ENCODE results near the gene TADA2A. TPM values are rescaled to one million over a fixed set of nuclear protein-coding genes. Genes with fewer than 3 reads are reported as not detected.
A peak's percentile ranks its signal among the peaks of the same experiment; 100 is the strongest.

Gene TADA2A
- polyA plus RNA-seq, 1 experiment = 13.6 TPM

DNA sequence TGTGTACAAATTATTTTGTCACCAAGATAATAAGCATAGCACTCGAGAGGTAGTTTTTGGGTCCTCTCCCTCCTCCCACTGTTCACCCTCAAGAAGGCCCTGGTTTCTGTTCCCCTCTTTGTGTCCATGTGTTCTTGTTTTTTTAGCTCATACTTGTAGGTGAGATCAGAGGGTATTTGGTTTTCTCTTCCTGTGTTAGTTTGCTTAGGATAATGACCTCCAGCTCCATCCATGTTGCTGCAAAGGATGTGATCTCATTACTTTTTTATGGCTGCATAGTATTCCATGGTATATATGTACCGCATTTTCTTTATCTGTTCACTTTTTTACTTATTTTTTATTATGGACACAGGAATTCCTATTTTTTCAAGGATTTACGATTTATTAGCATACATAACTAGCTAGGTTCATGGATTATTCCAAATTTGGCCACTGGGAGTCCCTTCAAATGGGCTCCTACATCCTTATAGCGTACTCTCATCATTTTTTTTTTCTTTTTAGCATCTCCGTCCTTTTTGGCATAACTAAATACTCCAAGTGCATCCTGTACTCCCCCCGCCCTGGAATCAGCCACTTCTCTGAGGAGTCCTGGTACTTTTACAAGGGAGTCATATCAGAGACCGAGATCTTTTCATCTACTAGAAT is 7.3 kb downstream of the TADA2A start:
- POLR2A ChIA-PET = interaction anchor here (0.6 kb wide), 1 partner anchor 114 kb away, joined by 3 read pairs; no protein-coding TSS in a partner anchor
- TF ChIP-seq, protein P1, sequence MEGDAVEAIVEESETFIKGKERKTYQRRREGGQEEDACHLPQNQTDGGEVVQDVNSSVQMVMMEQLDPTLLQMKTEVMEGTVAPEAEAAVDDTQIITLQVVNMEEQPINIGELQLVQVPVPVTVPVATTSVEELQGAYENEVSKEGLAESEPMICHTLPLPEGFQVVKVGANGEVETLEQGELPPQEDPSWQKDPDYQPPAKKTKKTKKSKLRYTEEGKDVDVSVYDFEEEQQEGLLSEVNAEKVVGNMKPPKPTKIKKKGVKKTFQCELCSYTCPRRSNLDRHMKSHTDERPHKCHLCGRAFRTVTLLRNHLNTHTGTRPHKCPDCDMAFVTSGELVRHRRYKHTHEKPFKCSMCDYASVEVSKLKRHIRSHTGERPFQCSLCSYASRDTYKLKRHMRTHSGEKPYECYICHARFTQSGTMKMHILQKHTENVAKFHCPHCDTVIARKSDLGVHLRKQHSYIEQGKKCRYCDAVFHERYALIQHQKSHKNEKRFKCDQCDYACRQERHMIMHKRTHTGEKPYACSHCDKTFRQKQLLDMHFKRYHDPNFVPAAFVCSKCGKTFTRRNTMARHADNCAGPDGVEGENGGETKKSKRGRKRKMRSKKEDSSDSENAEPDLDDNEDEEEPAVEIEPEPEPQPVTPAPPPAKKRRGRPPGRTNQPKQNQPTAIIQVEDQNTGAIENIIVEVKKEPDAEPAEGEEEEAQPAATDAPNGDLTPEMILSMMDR (IDR thresholded peaks at IDR 0.05; ENCODE audit: insufficient read depth, low read depth, low read length) = peak; percentile 41
- CTCF ChIA-PET = interaction anchor here (0.6 to 0.9 kb wide), 3 partner anchors 12 to 25 kb away, joined by 3 to 4 read pairs (median 4); no protein-coding TSS in a partner anchor
- Histone ChIP-seq H3K4me3 (ENCODE audit: low read depth, low read length) (no peak overlapping the region), H3K27me3 (ENCODE audit: control insufficient read depth, insufficient read depth, low read length) (no peaks in the 10 kb centered on the region), H3K36me3 (ENCODE audit: control insufficient read depth, insufficient read depth, low read length) (peaks cover 4% of the 10 kb centered on the region)
- DNase-seq (ENCODE audit: low read depth) = no peak

DNA sequence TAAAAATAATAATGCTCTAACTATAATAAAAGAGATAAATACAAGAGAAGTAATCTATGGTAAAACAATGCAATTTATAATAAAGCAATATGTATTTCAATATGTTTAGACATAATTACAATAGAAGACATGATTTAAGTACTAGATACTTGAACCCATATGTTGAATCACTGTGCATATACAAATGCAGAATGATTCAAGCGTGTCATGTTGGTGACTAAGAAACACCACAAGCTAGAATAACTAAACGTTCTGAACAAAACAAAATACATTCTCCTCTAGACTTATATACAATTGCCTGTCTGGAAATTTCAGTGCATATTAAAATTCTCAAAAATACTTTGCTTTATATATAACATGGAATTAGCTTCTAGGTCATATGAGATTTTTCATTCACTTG is 11.2 kb downstream of the TADA2A start:
- TF ChIP-seq, protein P1 (IDR thresholded peaks at IDR 0.05; ENCODE audit: insufficient read depth, low read depth, low read length) = no peak
- ChIA-PET CTCF (no interaction called here), POLR2A (no interaction called here)
- Histone ChIP-seq H3K36me3 (ENCODE audit: control insufficient read depth, insufficient read depth, low read length) (peaks cover 2% of the 10 kb centered on the region), H3K4me3 (ENCODE audit: low read depth, low read length) (no peak overlapping the region), H3K27me3 (ENCODE audit: control insufficient read depth, insufficient read depth, low read length) (no peaks in the 10 kb centered on the region)
- DNase-seq (ENCODE audit: low read depth) = no peak

DNA sequence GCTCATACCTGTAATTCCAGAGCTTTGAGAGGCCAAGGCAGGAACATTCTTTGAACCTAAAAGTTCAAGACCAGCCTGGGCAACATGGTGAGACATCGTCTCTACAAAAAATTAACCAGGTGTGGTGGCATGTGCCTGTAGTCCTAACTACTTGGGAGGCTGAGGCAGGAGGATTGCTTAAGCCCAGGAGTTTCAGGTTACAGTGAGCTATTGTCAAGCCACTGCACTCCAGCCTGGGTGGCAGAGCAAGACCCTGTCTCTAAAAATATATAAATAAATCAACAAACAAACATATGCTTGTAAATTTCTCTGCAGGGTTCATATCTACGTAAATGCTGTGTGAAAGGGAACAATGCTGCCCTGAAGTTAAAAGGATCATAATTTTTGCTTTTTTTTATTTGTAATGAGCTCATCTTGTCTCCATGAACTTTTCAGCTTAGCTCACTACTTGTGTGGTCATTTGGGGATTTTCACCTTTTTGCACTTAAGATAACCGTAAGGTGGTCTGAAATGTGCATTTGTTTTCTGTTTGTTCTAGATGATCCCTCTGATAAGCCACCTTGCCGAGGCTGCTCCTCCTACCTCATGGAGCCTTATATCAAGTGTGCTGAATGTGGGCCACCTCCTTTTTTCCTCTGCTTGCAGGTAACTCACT is 16.4 kb downstream of the TADA2A start:
- TF ChIP-seq, protein P1 (IDR thresholded peaks at IDR 0.05; ENCODE audit: insufficient read depth, low read depth, low read length) = no peak
- H3K36me3 ChIP-seq (ENCODE audit: control insufficient read depth, insufficient read depth, low read length) = peaks cover 7% of the 10 kb centered on the region
- no peak overlapping the region for H3K4me3 ChIP-seq (ENCODE audit: low read depth, low read length)
- ChIA-PET POLR2A (no interaction called here), CTCF (interaction anchor here (1.1 to 1.6 kb wide), 2 partner anchors 15 to 35 kb away, joined by 3 to 5 read pairs; no protein-coding TSS in a partner anchor)
- DNase-seq (ENCODE audit: low read depth) = no peak
- H3K27me3 ChIP-seq (ENCODE audit: control insufficient read depth, insufficient read depth, low read length) = no peaks in the 10 kb centered on the region

DNA sequence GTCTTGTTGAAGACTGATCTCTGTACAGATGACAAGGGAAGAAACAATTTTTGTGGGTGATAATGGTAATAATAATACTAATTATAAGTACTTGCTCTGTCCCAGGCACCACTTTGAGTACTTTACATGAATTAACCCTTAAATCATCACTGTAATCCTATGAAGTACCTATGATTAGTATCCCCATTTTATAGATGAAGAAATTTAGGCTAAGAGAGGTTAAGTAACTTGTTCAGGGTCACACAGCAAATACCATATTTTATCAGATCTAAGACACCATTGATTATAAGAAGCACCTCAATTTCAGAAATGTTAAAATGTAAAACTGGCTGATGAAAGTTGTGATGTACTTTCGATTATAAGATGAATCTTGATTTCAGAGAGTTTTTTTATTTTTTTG is 18.6 kb downstream of the TADA2A start:
- Histone ChIP-seq H3K4me3 (ENCODE audit: low read depth, low read length) (no peak overlapping the region), H3K36me3 (ENCODE audit: control insufficient read depth, insufficient read depth, low read length) (peaks cover 10% of the 10 kb centered on the region), H3K27me3 (ENCODE audit: control insufficient read depth, insufficient read depth, low read length) (no peaks in the 10 kb centered on the region)
- CTCF ChIA-PET = interaction anchor here (1.6 kb wide), 1 partner anchor 11 kb away, joined by 4 read pairs; no protein-coding TSS in a partner anchor
- POLR2A ChIA-PET = no interaction called here
- DNase-seq (ENCODE audit: low read depth) = no peak
- TF ChIP-seq, protein P1 (IDR thresholded peaks at IDR 0.05; ENCODE audit: insufficient read depth, low read depth, low read length) = no peak

DNA sequence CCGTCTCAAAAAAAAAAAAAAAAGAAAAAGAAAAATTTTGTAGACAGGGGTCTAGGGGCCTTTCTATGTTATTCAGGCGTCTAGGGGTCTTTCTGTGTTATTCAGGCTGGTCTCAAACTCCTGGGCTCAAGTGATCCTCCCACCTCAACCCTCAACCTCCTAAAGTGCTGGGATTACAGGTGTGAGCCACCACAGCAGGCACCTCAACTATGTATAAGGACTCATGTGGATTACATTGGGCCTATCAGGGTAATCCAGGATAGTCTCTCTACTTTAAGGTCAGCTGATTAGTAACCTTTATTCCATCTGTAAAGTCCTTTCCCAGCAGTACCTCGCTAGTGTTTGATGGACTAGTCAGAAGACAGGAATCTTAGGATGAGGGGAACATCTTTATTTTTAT is 22.4 kb downstream of the TADA2A start:
- H3K36me3 ChIP-seq (ENCODE audit: control insufficient read depth, insufficient read depth, low read length) = peaks cover 7% of the 10 kb centered on the region
- POLR2A ChIA-PET = no interaction called here
- H3K27me3 ChIP-seq (ENCODE audit: control insufficient read depth, insufficient read depth, low read length) = no peaks in the 10 kb centered on the region
- H3K4me3 ChIP-seq (ENCODE audit: low read depth, low read length) = no peak overlapping the region
- DNase-seq (ENCODE audit: low read depth) = no peak
- CTCF ChIA-PET = interaction anchor here (1.4 kb wide), 1 partner anchor 62 kb away, joined by 3 read pairs; no protein-coding TSS in a partner anchor
- TF ChIP-seq, protein P1 (IDR thresholded peaks at IDR 0.05; ENCODE audit: insufficient read depth, low read depth, low read length) = no peak
